Measurements from ENCODE around the gene ECSCR. TPM values are rescaled to one million over a fixed set of nuclear protein-coding genes. Genes with fewer than 3 reads are reported as not detected.
"Not testable (repeated sequence)": the region's sequence is repeated elsewhere in the genome, so short reads cannot be mapped to it uniquely, and the experiment has no call there.

Gene ECSCR
- total RNA-seq (2014; rRNA removed; shearing (Covaris generic)) = not detected in 2 replicates
- not detected in 2 replicates for total RNA-seq (2022)
- not detected for Bru-seq, nascent RNA
- BruChase-seq, experiment 1, labeled RNA remaining after a 6-hour chase = not detected
- BruChase-seq, experiment 2, labeled RNA remaining after a 2-hour chase = not detected
- long read RNA-seq = 0 reads

GRCh38 chr5:139462586-139463276 lies at the start of gene ECSCR:
TSS of gene ECSCR (minus strand) at chr5:139462743. CDS start at chr5:139462670, 73 bp downstream.
- BruUV-seq (replicated peaks) = no TSS peak
- H3K4me1 ChIP-seq (ENCODE audit: insufficient read depth, low read length, poor library complexity, severe bottlenecking) = peaks cover 8% of the 10 kb centered on the region
- CTCF ChIA-PET (ENCODE audit: unreplicated experiment) = no interaction called here

GRCh38 chr5:139504722-139505121 lies 42.2 kb upstream of the ECSCR start:
- H3K4me2 ChIP-seq (ENCODE audit: low read length); H3K9me2 ChIP-seq (ENCODE audit: insufficient read depth, low read length); H3K27ac ChIP-seq (ENCODE audit: low read depth, low read length, poor library complexity, severe bottlenecking); intact Hi-C loops (cut with micrococcal nuclease; ENCODE audit: unreplicated experiment); H3K4me1 ChIP-seq (ENCODE audit: insufficient read depth, low read length, poor library complexity, severe bottlenecking); CTCF ChIA-PET (ENCODE audit: unreplicated experiment); H2AFZ ChIP-seq (ENCODE audit: low read length); H4K20me1 ChIP-seq (ENCODE audit: insufficient read depth, low read length); DNase-seq (ENCODE audit: low spot score); H3K4me3 ChIP-seq (ENCODE audit: low read depth, low read length, poor library complexity, severe bottlenecking); H3K79me2 ChIP-seq (ENCODE audit: insufficient read depth, low read depth, low read length); H3K9me3 ChIP-seq (ENCODE audit: low read length); POLR2A ChIA-PET; BruUV-seq (replicated peaks); H3K36me3 ChIP-seq (ENCODE audit: insufficient read depth, low read length): not testable (repeated sequence)

More at GRCh38 chr5:139462586-139463276, at the start of gene ECSCR:
- no peak for DNase-seq (ENCODE audit: low spot score)
- no peak for TF ChIP-seq EZH2phosphoT487 (IDR thresholded peaks at IDR 0.05; ENCODE audit: borderline replicate concordance, low read depth, low read length)
- TF ChIP-seq CTCF (conservative IDR thresholded peaks at IDR 0.05; ENCODE audit: low read length) = no peak
- Histone ChIP-seq H3K9me3 (ENCODE audit: low read length) (no peaks in the 10 kb centered on the region), H3K79me2 (ENCODE audit: insufficient read depth, low read depth, low read length) (no peaks in the 10 kb centered on the region), H4K20me1 (ENCODE audit: insufficient read depth, low read length) (no peaks in the 10 kb centered on the region), H2AFZ (ENCODE audit: low read length) (no peak within 1 kb of the TSS), H3K36me3 (ENCODE audit: insufficient read depth, low read length) (no peaks in the 10 kb centered on the region), H3K27ac (ENCODE audit: low read depth, low read length, poor library complexity, severe bottlenecking) (no peak within 1 kb of the TSS), H3K4me2 (ENCODE audit: low read length) (no peak within 1 kb of the TSS), H3K4me3 (ENCODE audit: low read depth, low read length, poor library complexity, severe bottlenecking) (no peak within 1 kb of the TSS), H3K9me2 (ENCODE audit: insufficient read depth, low read length) (no peaks in the 10 kb centered on the region)
- intact Hi-C loops (cut with micrococcal nuclease; ENCODE audit: unreplicated experiment) = no loop called here
- POLR2A ChIA-PET = no interaction called here

GRCh38 chr5:139503879-139504278 lies 41.3 kb upstream of the ECSCR start:
- H3K27ac ChIP-seq (ENCODE audit: low read depth, low read length, poor library complexity, severe bottlenecking); H2AFZ ChIP-seq (ENCODE audit: low read length); H3K4me2 ChIP-seq (ENCODE audit: low read length); CTCF ChIA-PET (ENCODE audit: unreplicated experiment); H3K4me1 ChIP-seq (ENCODE audit: insufficient read depth, low read length, poor library complexity, severe bottlenecking); POLR2A ChIA-PET; H3K36me3 ChIP-seq (ENCODE audit: insufficient read depth, low read length); H3K4me3 ChIP-seq (ENCODE audit: low read depth, low read length, poor library complexity, severe bottlenecking); H4K20me1 ChIP-seq (ENCODE audit: insufficient read depth, low read length); H3K79me2 ChIP-seq (ENCODE audit: insufficient read depth, low read depth, low read length); H3K9me2 ChIP-seq (ENCODE audit: insufficient read depth, low read length); DNase-seq (ENCODE audit: low spot score); H3K9me3 ChIP-seq (ENCODE audit: low read length); BruUV-seq (replicated peaks); intact Hi-C loops (cut with micrococcal nuclease; ENCODE audit: unreplicated experiment): not testable (repeated sequence)

- DNase-seq (ENCODE audit: low spot score); H3K9me2 ChIP-seq (ENCODE audit: insufficient read depth, low read length); H3K4me3 ChIP-seq (ENCODE audit: low read depth, low read length, poor library complexity, severe bottlenecking); POLR2A ChIA-PET; CTCF ChIA-PET (ENCODE audit: unreplicated experiment); H3K27ac ChIP-seq (ENCODE audit: low read depth, low read length, poor library complexity, severe bottlenecking); H4K20me1 ChIP-seq (ENCODE audit: insufficient read depth, low read length); H3K4me1 ChIP-seq (ENCODE audit: insufficient read depth, low read length, poor library complexity, severe bottlenecking); H3K79me2 ChIP-seq (ENCODE audit: insufficient read depth, low read depth, low read length); intact Hi-C loops (cut with micrococcal nuclease; ENCODE audit: unreplicated experiment); H3K36me3 ChIP-seq (ENCODE audit: insufficient read depth, low read length); H2AFZ ChIP-seq (ENCODE audit: low read length); H3K4me2 ChIP-seq (ENCODE audit: low read length); H3K9me3 ChIP-seq (ENCODE audit: low read length); BruUV-seq (replicated peaks): not testable (repeated sequence)
These were observed 40.7 kb upstream of the ECSCR start for GRCh38 chr5:139503036-139503817.
